GM06990 (cell line): Measurements from ENCODE around the gene TSR1.

Experiments
- DNase-seq: peaks from one replicate; pipeline ENCODE4 v3.0.0-alpha.2; 2011; ENCODE audit not compliant: insufficient read length; ENCODE audit errors: extremely low read depth
- H3K27me3 ChIP-seq: replicated peaks from 2 replicates; pipeline ENCODE4 v1.6.0; 2011; ENCODE audit warnings: low read length; ENCODE audit not compliant: control insufficient read depth, insufficient read depth
- H3K36me3 ChIP-seq: 2 replicates; pipeline ENCODE4 v1.5.1; 2011; ENCODE audit warnings: low read length; ENCODE audit not compliant: control insufficient read depth, insufficient read depth
- H3K4me3 ChIP-seq: replicated peaks from 2 replicates; pipeline ENCODE4 v1.5.1; 2011; ENCODE audit warnings: low read depth, mild to moderate bottlenecking, control low read depth, low read length
- CTCF ChIP-seq: IDR thresholded peaks from 2 replicates; pipeline ENCODE4 v1.5.1; 2011; ENCODE audit warnings: low read length, control low read depth, mild to moderate bottlenecking, inconsistent platforms; ENCODE audit not compliant: insufficient read depth, poor library complexity, severe bottlenecking

TSR1 gene

GRCh38 chr17:2371183-2372130 is 35.2 kb upstream of the TSR1 start:
- TF ChIP-seq CTCF = no peak
- H3K27me3 ChIP-seq = no peaks in the 10 kb centered on the region
- peaks cover 2% of the 10 kb centered on the region; the same call in 1 of the 2 replicates for H3K36me3 ChIP-seq
- H3K4me3 ChIP-seq = no peak overlapping the region
- DNase-seq = no peak

GRCh38 chr17:2370211-2370589 is 33.9 kb upstream of the TSR1 start:
- no peak for TF ChIP-seq CTCF
- Histone ChIP-seq H3K4me3 (no peak overlapping the region), H3K36me3 (peaks cover 2% of the 10 kb centered on the region; the same call in 1 of the 2 replicates), H3K27me3 (no peaks in the 10 kb centered on the region)
- no peak for DNase-seq

GRCh38 chr17:2369551-2370210 is 33.4 kb upstream of the TSR1 start:
- Histone ChIP-seq H3K27me3 (no peaks in the 10 kb centered on the region), H3K4me3 (no peak overlapping the region), H3K36me3 (peaks cover 2% of the 10 kb centered on the region)
- DNase-seq = no peak
- TF ChIP-seq CTCF = no peak

GRCh38 chr17:2369039-2369438 is 32.8 kb upstream of the TSR1 start:
- Histone ChIP-seq H3K4me3 (no peak overlapping the region), H3K27me3 (no peaks in the 10 kb centered on the region), H3K36me3 (peaks cover 4% of the 10 kb centered on the region)
- no peak for TF ChIP-seq CTCF
- no peak for DNase-seq

GRCh38 chr17:2368359-2368758 is 32.1 kb upstream of the TSR1 start:
- no peak for TF ChIP-seq CTCF
- DNase-seq = no peak
- H3K4me3 ChIP-seq = no peak overlapping the region
- H3K36me3 ChIP-seq = peaks cover 3% of the 10 kb centered on the region
- no peaks in the 10 kb centered on the region for H3K27me3 ChIP-seq
